ENCODE measurements around the gene MORN5. TPM values are rescaled to one million over a fixed set of nuclear protein-coding genes. Genes with fewer than 3 reads are reported as not detected.

MORN5 gene
- total and polyA plus RNA-seq, 2 donors (not counting 1 experiment from before 2014, with no cell fraction given): not detected

- no peak overlapping the region for H3K4me3 Mint-ChIP-seq
- Histone ChIP-seq H2AFZ (ENCODE audit: insufficient read depth, low read depth, low read length, poor library complexity, severe bottlenecking) (no peak overlapping the region), H3K9me3 (ENCODE audit: control extremely low read depth in 1 of 3, control insufficient read depth in 2 of 3, insufficient read depth in 1 of 3, low read length in 2 of 3) (no peaks in the 10 kb centered on the region), H3K4me3 (ENCODE audit: control extremely low read depth in 1 of 5, extremely low read depth in 1 of 5, insufficient read depth in 1 of 5, low read depth in 2 of 5, low read length in 4 of 5) (no peak overlapping the region), H3K36me3 (replicated peaks in 1 of 2; ENCODE audit: control extremely low read depth in 1 of 2, control insufficient read depth in 1 of 2, extremely low read depth in 1 of 2, insufficient read depth in 2 of 2, low read length in 1 of 2) (no peaks in the 10 kb centered on the region), H4K20me1 (ENCODE audit: control insufficient read depth, insufficient read depth, low read length, poor library complexity, severe bottlenecking) (no peaks in the 10 kb centered on the region), H3K4me1 (ENCODE audit: control insufficient read depth in 2 of 2, insufficient read depth in 2 of 2, low read length in 2 of 2) (no peaks in the 10 kb centered on the region), H3K9ac (ENCODE audit: low read length) (no peak overlapping the region), H3K27ac (ENCODE audit: low read length in 2 of 2) (no peak overlapping the region), H3K4me2 (replicated peaks; ENCODE audit: low read depth, low read length, poor library complexity, severe bottlenecking) (no peak overlapping the region), H3K79me2 (ENCODE audit: control insufficient read depth, insufficient read depth, low read length) (no peaks in the 10 kb centered on the region), H3K27me3 (replicated peaks in 1 of 4; ENCODE audit: control extremely low read depth in 1 of 4, control insufficient read depth in 3 of 4, insufficient read depth in 4 of 4, low read length in 3 of 4) (peaks cover 0 to 2% (median under 1%) of the 10 kb centered on the region in 4 experiments)
- no peaks in the 10 kb centered on the region for H3K9me3 Mint-ChIP-seq (ENCODE audit: insufficient read depth)
- TF ChIP-seq EZH2 (IDR thresholded peaks at IDR 0.05; ENCODE audit: borderline replicate concordance, insufficient read depth, low read depth, low read length, poor library complexity, severe bottlenecking) (no peak), CTCF (IDR thresholded peaks at IDR 0.05) (no peak)
- intact Hi-C loops (cut with micrococcal nuclease): no loop called here
- no peaks in the 10 kb centered on the region for H3K4me1 Mint-ChIP-seq
- WGBS (ENCODE audit: insufficient coverage): 92% methylated on average over 11 of the region's 12 CpGs
- DNase-seq: no peak
- ATAC-seq (ENCODE audit: low read depth): no peak
- ChIA-PET CTCF (interaction anchor here (1.2 to 1.6 kb wide), 2 partner anchors 9 to 11 kb away, joined by 6 to 10 read pairs; no protein-coding TSS in a partner anchor), POLR2A (no interaction called here)
- peaks cover 32% of the 10 kb centered on the region for H3K27me3 Mint-ChIP-seq
- H3K27ac Mint-ChIP-seq: no peak overlapping the region
Observed at GRCh38 chr9:122133263-122133983, 26.3 kb upstream of the MORN5 start.

- Mint-ChIP-seq H3K27ac (no peak overlapping the region), H3K4me3 (no peak overlapping the region), H3K9me3 (ENCODE audit: insufficient read depth) (no peaks in the 10 kb centered on the region), H3K27me3 (peaks cover 27% of the 10 kb centered on the region), H3K4me1 (no peaks in the 10 kb centered on the region)
- ChIA-PET CTCF (interaction anchor here (1.2 kb wide), 1 partner anchor 9 kb away, joined by 6 read pairs; no protein-coding TSS in a partner anchor), POLR2A (no interaction called here)
- no peaks in the 10 kb centered on the region for H3K79me2 ChIP-seq (ENCODE audit: control insufficient read depth, insufficient read depth, low read length)
- intact Hi-C loops (cut with micrococcal nuclease): no loop called here
- TF ChIP-seq CTCF (IDR thresholded peaks at IDR 0.05) (no peak), EZH2 (IDR thresholded peaks at IDR 0.05; ENCODE audit: borderline replicate concordance, insufficient read depth, low read depth, low read length, poor library complexity, severe bottlenecking) (no peak)
- no peak for ATAC-seq (ENCODE audit: low read depth)
- H3K4me3 ChIP-seq (ENCODE audit: control extremely low read depth in 1 of 5, extremely low read depth in 1 of 5, insufficient read depth in 1 of 5, low read depth in 2 of 5, low read length in 4 of 5): no peak overlapping the region
- no peak for DNase-seq
- H2AFZ ChIP-seq (ENCODE audit: insufficient read depth, low read depth, low read length, poor library complexity, severe bottlenecking): no peak overlapping the region
- no peaks in the 10 kb centered on the region for H3K36me3 ChIP-seq (replicated peaks in 1 of 2; ENCODE audit: control extremely low read depth in 1 of 2, control insufficient read depth in 1 of 2, extremely low read depth in 1 of 2, insufficient read depth in 2 of 2, low read length in 1 of 2)
- H3K9ac ChIP-seq (ENCODE audit: low read length): no peak overlapping the region
- no peaks in the 10 kb centered on the region for H3K9me3 ChIP-seq (ENCODE audit: control extremely low read depth in 1 of 3, control insufficient read depth in 2 of 3, insufficient read depth in 1 of 3, low read length in 2 of 3)
- H3K4me2 ChIP-seq (replicated peaks; ENCODE audit: low read depth, low read length, poor library complexity, severe bottlenecking): no peak overlapping the region
- H3K27me3 ChIP-seq (replicated peaks in 1 of 4; ENCODE audit: control extremely low read depth in 1 of 4, control insufficient read depth in 3 of 4, insufficient read depth in 4 of 4, low read length in 3 of 4): no peaks in the 10 kb centered on the region
- no peaks in the 10 kb centered on the region for H4K20me1 ChIP-seq (ENCODE audit: control insufficient read depth, insufficient read depth, low read length, poor library complexity, severe bottlenecking)
- H3K4me1 ChIP-seq (ENCODE audit: control insufficient read depth in 2 of 2, insufficient read depth in 2 of 2, low read length in 2 of 2): no peaks in the 10 kb centered on the region
- H3K27ac ChIP-seq (ENCODE audit: low read length in 2 of 2): no peak overlapping the region
- 91% methylated on average over 13 of the region's 17 CpGs for WGBS (ENCODE audit: insufficient coverage)
Observed at GRCh38 chr9:122133984-122134535, 25.6 kb upstream of the MORN5 start.
